Measurements from ENCODE around the gene UBASH3A. TPM values are rescaled to one million over a fixed set of nuclear protein-coding genes. Genes with fewer than 3 reads are reported as not detected.

The UBASH3A gene
- polyA plus RNA-seq, 1 donor (not counting 4 experiments of a cell fraction or from before 2014, with no cell fraction given): not detected

GRCh38 chr21:42386034-42386591 lies 17.6 kb upstream of the UBASH3A start:
- peaks cover 4% of the 10 kb centered on the region for H3K27me3 ChIP-seq (ENCODE audit: control insufficient read depth, extremely low read depth, insufficient read depth, low read length)
- no peak for FAIRE-seq

GRCh38 chr21:42387164-42387563 lies 16.5 kb upstream of the UBASH3A start:
- Histone ChIP-seq H3K4me2 (ENCODE audit: control insufficient read depth, extremely low read depth, insufficient read depth, low read depth, low read length) (no peak overlapping the region), H3K27me3 (ENCODE audit: control insufficient read depth, extremely low read depth, insufficient read depth, low read length) (peaks cover 5% of the 10 kb centered on the region), H3K4me3 (ENCODE audit: control insufficient read depth in 2 of 3, extremely low read depth in 1 of 3, insufficient read depth in 2 of 3, low read depth in 1 of 3, low read length in 3 of 3) (no peak overlapping the region), H3K4me1 (ENCODE audit: control insufficient read depth, extremely low read depth, insufficient read depth, low read length) (no peaks in the 10 kb centered on the region), H3K79me2 (ENCODE audit: control insufficient read depth, insufficient read depth, low read length) (no peaks in the 10 kb centered on the region), H3K27ac (ENCODE audit: control insufficient read depth, insufficient read depth, low read length) (no peak overlapping the region), H3K9me3 (ENCODE audit: control insufficient read depth, low read depth, low read length) (no peaks in the 10 kb centered on the region), H3K9ac (ENCODE audit: control insufficient read depth, extremely low read depth, insufficient read depth, low read length) (no peak overlapping the region), H3K9me1 (ENCODE audit: control insufficient read depth, extremely low read depth, insufficient read depth, low read length) (no peaks in the 10 kb centered on the region), H4K20me1 (ENCODE audit: control insufficient read depth, extremely low read depth, insufficient read depth, low read length) (no peaks in the 10 kb centered on the region), H3K36me3 (ENCODE audit: control insufficient read depth in 2 of 2, extremely low read depth in 1 of 2, insufficient read depth in 2 of 2, low read length in 2 of 2) (no peaks in the 10 kb centered on the region), H2AFZ (ENCODE audit: control insufficient read depth, low read length) (no peak overlapping the region)
- FAIRE-seq (no peak), DNase-seq (ENCODE audit: low read depth, low spot score) (no peak)
- no peak for TF ChIP-seq EZH2 (IDR thresholded peaks at IDR 0.05; ENCODE audit: low read length)
- TF ChIP-seq, protein P1, sequence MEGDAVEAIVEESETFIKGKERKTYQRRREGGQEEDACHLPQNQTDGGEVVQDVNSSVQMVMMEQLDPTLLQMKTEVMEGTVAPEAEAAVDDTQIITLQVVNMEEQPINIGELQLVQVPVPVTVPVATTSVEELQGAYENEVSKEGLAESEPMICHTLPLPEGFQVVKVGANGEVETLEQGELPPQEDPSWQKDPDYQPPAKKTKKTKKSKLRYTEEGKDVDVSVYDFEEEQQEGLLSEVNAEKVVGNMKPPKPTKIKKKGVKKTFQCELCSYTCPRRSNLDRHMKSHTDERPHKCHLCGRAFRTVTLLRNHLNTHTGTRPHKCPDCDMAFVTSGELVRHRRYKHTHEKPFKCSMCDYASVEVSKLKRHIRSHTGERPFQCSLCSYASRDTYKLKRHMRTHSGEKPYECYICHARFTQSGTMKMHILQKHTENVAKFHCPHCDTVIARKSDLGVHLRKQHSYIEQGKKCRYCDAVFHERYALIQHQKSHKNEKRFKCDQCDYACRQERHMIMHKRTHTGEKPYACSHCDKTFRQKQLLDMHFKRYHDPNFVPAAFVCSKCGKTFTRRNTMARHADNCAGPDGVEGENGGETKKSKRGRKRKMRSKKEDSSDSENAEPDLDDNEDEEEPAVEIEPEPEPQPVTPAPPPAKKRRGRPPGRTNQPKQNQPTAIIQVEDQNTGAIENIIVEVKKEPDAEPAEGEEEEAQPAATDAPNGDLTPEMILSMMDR (optimal IDR thresholded peaks at IDR 0.05 in 1 of 3, IDR thresholded peaks at IDR 0.05 in 1 of 3, conservative IDR thresholded peaks at IDR 0.05 in 1 of 3; ENCODE audit: extremely low read depth in 1 of 3, insufficient read depth in 2 of 3, low read length in 3 of 3): no peak
- dilution Hi-C loops (cut with MboI; ENCODE audit: extremely low pct_ligation_motif_present, low sequenced_read_pairs): no loop called here

More at GRCh38 chr21:42386034-42386591, 17.6 kb upstream of the UBASH3A start:
- Histone ChIP-seq H3K4me3 (ENCODE audit: control insufficient read depth in 2 of 3, extremely low read depth in 1 of 3, insufficient read depth in 2 of 3, low read depth in 1 of 3, low read length in 3 of 3) (no peak overlapping the region), H3K9ac (ENCODE audit: control insufficient read depth, extremely low read depth, insufficient read depth, low read length) (no peak overlapping the region), H3K79me2 (ENCODE audit: control insufficient read depth, insufficient read depth, low read length) (no peaks in the 10 kb centered on the region), H2AFZ (ENCODE audit: control insufficient read depth, low read length) (no peak overlapping the region), H3K36me3 (ENCODE audit: control insufficient read depth in 2 of 2, extremely low read depth in 1 of 2, insufficient read depth in 2 of 2, low read length in 2 of 2) (no peaks in the 10 kb centered on the region), H3K9me3 (ENCODE audit: control insufficient read depth, low read depth, low read length) (no peaks in the 10 kb centered on the region), H3K9me1 (ENCODE audit: control insufficient read depth, extremely low read depth, insufficient read depth, low read length) (no peaks in the 10 kb centered on the region), H3K27ac (ENCODE audit: control insufficient read depth, insufficient read depth, low read length) (no peak overlapping the region), H3K4me1 (ENCODE audit: control insufficient read depth, extremely low read depth, insufficient read depth, low read length) (no peaks in the 10 kb centered on the region), H4K20me1 (ENCODE audit: control insufficient read depth, extremely low read depth, insufficient read depth, low read length) (no peaks in the 10 kb centered on the region), H3K4me2 (ENCODE audit: control insufficient read depth, extremely low read depth, insufficient read depth, low read depth, low read length) (no peak overlapping the region)
- dilution Hi-C loops (cut with MboI; ENCODE audit: extremely low pct_ligation_motif_present, low sequenced_read_pairs): no loop called here
- no peak for DNase-seq (ENCODE audit: low read depth, low spot score)
- TF ChIP-seq, protein P1 (optimal IDR thresholded peaks at IDR 0.05 in 1 of 3, IDR thresholded peaks at IDR 0.05 in 1 of 3, conservative IDR thresholded peaks at IDR 0.05 in 1 of 3; ENCODE audit: extremely low read depth in 1 of 3, insufficient read depth in 2 of 3, low read length in 3 of 3): no peak
- TF ChIP-seq EZH2 (IDR thresholded peaks at IDR 0.05; ENCODE audit: low read length): no peak
